ENCODE measurements around the gene FNDC3B. TPM values are rescaled to one million over a fixed set of nuclear protein-coding genes. Genes with fewer than 3 reads are reported as not detected.
"Not testable (repeated sequence)": the region's sequence is repeated elsewhere in the genome, so short reads cannot be mapped to it uniquely, and the experiment has no call there.

Gene FNDC3B
- total RNA-seq (2014; rRNA removed; shearing (Covaris generic)) = 12.7 and 22.9 TPM in 2 replicates

DNA sequence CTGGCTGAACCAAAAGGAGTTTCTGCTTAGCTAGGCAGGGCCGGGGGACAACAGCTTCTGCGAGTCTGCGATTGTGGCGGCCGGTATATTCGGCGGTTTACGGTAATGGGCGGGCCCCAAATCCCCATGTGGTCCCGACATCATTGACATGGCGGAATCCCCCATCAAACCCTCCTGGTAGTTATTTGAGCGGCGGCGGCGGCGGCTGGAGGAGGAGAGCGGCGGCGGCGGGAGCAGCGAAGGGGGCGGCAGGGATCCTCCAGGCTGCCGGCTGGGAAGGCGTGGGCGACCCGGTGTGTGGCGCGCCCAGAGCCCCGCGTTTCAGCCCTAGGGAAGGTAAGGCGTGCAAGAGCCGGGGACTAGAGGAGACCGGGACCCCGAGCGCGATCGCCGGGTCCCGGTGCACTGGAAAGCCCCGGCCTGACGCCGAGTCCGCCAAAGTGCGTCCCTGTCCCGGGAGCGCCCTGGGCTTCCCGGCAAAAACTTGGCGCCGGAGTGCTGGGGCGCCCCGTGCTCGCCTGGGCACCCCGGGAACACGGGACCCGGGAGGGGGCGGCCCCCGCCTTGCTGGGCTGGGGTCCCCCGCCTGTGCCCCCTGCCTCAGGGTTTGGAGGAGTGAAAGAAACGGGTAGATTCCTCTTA is at the start of gene FNDC3B:
Gene FNDC3B (plus strand): TSS at position 143 of the 642 bp plus-strand sequence. CDS start 72,902 bp downstream, outside the sequence.
- DNase-seq (ENCODE audit: low spot score) = peak; percentile 95
- in situ Hi-C loops (cut with HindIII; ENCODE audit: low sequenced_read_pairs) = no loop called here

DNA sequence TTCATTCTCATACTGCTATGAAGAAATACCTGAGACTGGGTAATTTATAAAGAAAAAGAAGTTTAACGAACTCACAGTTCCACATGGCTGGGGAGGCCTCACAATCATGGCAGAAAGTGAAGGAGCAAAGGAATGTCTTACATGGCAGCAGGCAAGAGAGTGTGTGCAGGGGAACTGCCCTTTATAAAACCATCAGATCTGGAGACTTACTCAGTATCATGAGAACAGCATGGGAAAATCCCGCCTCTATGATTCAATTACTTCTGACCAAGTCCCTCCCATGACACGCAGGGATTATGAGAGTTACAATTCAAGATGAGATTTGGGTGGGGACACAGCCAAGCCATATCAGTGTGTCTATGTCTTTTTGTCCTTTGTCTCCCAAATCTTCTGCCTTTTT is 49.1 kb upstream of the FNDC3B start:
- DNase-seq (ENCODE audit: low spot score); in situ Hi-C loops (cut with HindIII; ENCODE audit: low sequenced_read_pairs): not testable (repeated sequence)

DNA sequence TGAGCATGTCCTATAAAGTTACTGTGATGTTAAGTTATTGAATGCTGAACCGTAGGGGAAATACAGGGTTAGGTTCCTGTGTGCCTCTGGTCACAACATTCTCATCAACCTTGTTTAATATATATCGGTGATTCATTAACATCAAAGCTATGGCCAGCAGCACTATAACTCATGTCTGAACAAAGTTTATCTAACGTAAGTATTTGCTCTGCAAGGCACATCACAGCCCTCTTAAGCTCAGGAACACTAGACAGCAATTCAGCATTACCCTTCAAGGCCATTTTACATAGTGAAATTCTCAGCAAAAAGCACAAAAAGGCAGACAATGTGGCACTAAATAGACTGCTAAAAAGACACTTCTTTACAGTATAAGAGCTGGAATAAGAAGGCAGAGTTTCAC is 48.2 kb upstream of the FNDC3B start:
- in situ Hi-C loops (cut with HindIII; ENCODE audit: low sequenced_read_pairs) = no loop called here
- DNase-seq (ENCODE audit: low spot score) = no peak

DNA sequence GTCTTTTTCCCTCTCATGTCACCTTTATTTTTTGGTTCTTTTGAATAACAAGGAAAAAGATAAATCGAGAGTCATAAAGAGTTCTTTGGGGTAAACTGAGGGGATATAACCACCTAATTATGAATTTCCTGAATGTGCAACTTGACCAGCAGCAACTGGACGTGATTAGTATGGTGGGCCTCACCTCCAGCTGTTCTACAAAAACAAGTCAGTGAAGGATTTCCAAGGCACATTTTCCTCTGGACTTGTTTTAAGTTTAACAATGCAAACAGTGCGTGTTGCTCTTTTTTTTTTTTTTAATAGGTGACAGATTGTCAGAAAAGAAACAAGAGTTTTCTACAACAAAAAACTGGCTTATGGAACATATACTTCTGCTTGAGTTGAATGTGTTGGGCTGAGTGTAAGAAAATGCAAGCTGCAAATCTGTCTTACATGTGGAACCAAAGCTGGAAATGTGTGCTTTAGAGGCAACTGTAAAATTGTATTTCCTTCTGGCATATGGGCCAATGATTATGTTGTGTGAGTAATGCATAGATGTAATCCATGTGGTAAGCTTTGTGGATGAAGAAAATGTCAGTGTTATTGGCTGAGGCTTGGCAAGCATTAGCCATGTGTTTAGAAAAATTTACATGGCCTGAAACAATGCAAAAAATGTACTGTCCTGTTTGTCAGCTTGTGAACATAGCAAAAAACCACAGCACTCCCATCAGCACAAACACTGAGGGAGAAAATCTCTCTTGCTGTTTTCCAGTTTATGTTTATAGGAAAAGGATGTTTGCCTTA is 44.5 kb upstream of the FNDC3B start:
- in situ Hi-C loops (cut with HindIII; ENCODE audit: low sequenced_read_pairs) = no loop called here
- DNase-seq (ENCODE audit: low spot score) = no peak

DNA sequence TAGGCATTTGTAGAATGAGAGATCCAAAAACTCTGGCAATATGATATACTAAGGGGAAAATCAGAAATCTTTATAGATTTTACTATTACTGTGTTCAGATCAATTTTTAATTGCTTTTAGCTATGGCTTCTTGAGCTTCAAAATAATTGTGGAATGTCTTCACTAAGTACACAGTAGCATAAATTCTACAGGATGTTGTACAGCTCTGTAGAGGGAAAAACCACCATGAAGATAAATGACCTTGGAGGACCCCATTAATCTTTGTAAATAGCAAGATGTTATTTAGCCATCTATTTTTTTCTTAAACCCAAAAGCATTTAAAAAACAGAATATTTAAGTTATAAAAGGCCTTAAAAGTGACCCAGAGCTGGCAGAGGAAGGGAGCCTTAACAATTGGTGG is 43.9 kb upstream of the FNDC3B start:
- in situ Hi-C loops (cut with HindIII; ENCODE audit: low sequenced_read_pairs) = no loop called here
- DNase-seq (ENCODE audit: low spot score) = no peak

DNA sequence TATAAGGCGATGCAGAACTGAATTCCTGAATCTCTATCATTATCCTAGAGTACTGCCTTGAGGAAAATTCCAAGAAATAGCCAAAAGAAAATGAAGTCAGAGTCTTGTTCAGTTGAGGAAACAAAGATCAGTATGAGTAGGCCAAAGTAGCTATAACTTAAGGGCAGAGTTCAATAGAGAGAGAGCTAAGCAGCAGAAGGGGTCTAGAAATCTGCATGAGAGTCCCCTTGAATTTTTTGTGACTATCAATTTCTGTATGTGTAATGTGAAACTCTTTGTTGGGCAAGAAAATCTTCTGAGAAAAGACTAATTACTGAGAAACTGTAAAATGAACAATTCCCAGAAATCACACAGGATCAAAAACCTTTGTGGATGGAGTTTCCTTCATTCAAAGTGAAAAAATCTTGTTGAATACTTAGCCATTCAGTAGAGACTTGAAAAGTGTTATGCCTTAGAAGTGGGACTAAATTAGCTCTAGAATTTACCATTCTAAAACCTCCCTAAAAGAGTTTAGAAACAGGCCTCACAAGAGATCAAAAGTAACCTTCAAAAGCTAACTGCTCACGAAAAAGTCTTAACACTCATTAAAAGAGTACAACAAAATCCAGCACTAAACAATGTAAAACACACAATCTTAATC is 43.1 kb upstream of the FNDC3B start:
- DNase-seq (ENCODE audit: low spot score) = no peak
- in situ Hi-C loops (cut with HindIII; ENCODE audit: low sequenced_read_pairs) = no loop called here

DNA sequence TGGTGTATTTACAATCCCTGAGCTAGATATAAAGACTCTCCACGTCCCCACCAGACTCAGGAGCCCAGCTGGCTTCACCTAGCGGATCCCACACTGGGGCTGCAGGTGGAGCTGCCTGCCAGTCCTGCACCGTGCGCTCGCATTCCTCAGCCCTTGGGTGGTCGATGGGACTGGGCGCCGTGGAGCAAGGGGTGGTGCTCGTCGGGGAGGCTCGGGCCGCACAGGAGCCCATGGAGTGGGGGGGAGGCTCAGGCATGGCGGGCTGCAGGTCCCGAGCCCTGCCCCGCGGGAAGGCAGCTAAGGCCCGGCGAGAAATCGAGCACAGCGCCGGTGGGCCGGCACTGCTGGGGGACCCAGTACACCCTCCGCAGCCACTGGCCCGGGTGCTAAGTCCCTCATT is 40.6 kb upstream of the FNDC3B start:
- in situ Hi-C loops (cut with HindIII; ENCODE audit: low sequenced_read_pairs); DNase-seq (ENCODE audit: low spot score): not testable (repeated sequence)

DNA sequence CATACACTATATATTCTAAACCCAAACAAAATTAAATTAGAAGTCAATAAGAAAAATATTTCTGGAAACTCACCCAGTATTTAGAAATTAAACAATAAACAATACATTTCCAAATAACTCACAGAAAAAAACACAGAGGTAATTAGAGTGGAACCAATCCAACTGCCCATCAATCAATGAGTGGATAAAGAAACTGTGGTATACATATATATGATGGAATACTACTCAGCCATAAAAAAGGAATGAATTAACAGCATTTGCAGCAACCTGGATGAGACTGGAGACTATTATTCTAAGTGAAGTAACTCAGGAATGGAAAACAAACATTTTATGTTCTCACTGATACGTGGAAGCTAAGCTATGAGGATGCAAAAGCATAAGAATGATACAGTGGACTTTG is 37.8 kb upstream of the FNDC3B start:
- DNase-seq (ENCODE audit: low spot score); in situ Hi-C loops (cut with HindIII; ENCODE audit: low sequenced_read_pairs): not testable (repeated sequence)

DNA sequence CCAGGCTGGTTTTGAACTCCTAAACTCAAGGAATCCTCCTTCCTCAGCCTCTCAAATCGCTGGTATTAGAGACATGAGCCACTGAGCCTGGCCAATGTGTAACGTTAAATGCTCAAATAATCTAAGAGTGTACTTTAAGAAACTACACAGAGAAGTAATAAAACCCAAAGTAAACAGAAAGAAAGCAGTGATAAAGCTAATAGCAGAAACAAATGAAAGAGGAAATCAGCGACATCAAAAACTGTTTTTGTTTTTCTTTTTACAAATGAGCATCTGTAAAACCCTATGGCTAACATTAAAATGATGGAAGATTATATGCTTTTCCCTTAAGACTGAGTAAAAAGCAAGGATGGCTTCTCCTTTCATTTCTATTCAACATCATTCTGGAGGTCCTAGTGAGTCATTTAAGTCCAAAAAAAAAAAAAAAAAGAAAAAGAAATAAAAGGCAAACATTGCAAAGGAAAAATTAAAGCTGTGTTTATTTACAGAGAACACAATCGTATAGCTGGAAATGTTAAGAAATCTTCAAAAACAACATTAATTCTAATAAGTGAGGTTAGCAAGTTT is 36.8 kb upstream of the FNDC3B start:
- in situ Hi-C loops (cut with HindIII; ENCODE audit: low sequenced_read_pairs) = no loop called here
- DNase-seq (ENCODE audit: low spot score) = no peak

DNA sequence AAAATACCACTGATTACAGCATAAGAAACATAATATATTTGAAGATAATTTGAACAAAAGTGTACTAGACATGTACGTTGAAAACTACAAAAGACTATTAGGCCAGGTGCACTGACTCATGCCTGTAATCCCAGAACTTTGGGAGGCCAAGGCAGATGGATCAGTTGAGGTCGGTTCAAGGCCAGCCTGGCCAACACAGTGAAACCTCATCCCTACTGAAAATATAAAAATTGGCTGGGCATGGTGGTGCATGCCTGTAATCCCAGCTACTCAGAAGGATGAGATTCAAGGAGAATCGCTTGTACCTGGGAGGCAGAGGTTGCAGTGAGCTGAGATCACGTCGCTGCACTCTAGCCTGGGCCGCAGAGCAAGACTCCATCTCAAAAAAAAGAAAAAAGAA is 36.2 kb upstream of the FNDC3B start:
- in situ Hi-C loops (cut with HindIII; ENCODE audit: low sequenced_read_pairs) = no loop called here

DNA sequence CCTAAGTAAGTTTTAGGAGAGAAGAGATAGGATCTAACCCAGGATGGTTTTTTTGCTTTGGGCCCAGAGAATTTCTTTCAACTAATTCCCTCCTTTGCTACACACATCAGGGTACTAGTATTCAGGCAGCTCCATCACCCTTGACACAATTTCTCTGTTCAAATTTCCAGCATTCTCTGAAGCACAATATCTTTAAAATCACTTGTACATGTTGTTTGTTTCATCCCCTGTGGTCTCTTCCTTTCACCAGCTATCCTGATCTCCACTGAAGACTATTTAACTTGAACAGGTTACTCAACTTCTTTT is 32.4 kb upstream of the FNDC3B start:
- DNase-seq (ENCODE audit: low spot score) = no peak
- in situ Hi-C loops (cut with HindIII; ENCODE audit: low sequenced_read_pairs) = no loop called here

More for the DNA sequence above, 36.2 kb upstream of the FNDC3B start:
- DNase-seq (ENCODE audit: low spot score) = no peak

DNA sequence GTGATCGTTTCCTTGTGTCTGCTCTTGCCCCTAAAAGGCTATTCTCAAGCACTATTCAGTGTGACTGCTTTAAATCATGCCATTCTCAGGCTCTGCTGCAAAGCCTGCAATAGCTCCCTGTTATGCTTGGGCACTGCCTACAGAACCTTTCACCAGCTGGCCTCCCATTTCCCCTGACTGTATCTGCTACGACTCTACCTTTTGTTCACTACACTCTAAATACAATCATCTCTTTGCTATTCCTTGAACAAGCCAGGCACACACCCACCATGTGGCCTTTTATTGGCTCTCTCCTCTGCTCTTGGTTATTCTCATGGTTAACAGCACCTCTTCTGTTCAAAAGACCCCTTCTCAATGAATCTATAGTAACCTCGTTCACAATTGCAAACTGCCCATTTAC is 29.6 kb upstream of the FNDC3B start:
- in situ Hi-C loops (cut with HindIII; ENCODE audit: low sequenced_read_pairs) = no loop called here
- no peak for DNase-seq (ENCODE audit: low spot score)

DNA sequence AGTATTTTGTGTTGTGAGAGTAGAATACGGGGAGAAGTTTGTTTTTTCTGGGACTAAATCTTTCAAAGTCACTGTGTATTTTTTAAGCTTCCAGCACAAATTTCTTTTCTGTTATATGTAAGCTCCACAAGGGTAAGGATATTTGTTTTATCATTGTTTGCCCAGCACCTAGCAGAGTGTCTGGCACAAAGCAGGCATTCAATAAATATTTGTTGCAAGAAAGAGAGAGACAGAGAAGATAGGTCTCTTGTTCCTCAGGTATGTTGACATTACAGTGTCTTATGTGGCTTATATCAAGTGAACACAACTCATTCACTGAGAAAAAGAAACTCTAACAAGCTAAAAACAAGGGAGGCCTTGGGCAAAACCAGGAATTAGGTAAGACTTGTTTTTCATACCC is 26.6 kb upstream of the FNDC3B start:
- DNase-seq (ENCODE audit: low spot score) = no peak
- in situ Hi-C loops (cut with HindIII; ENCODE audit: low sequenced_read_pairs) = no loop called here

DNA sequence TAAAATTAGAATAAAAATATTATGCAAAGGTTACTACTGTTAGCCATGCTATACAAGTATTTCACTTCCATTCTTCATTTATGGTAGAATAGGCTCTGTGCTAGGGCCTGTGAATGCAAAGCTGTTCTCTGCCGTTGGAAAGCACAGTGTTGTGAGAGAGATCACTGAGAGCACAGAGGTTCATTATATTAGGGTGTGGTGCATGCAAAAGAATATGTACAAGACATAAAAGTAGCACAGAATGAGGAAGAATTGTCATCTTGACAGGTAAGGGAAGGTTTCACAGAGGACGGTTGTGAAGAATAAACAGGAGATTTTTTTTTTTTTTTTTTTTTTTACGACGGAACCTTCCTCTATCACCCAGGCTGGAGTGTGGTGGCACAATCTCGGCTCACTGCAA is 25.2 kb upstream of the FNDC3B start:
- in situ Hi-C loops (cut with HindIII; ENCODE audit: low sequenced_read_pairs) = no loop called here
- DNase-seq (ENCODE audit: low spot score) = no peak

DNA sequence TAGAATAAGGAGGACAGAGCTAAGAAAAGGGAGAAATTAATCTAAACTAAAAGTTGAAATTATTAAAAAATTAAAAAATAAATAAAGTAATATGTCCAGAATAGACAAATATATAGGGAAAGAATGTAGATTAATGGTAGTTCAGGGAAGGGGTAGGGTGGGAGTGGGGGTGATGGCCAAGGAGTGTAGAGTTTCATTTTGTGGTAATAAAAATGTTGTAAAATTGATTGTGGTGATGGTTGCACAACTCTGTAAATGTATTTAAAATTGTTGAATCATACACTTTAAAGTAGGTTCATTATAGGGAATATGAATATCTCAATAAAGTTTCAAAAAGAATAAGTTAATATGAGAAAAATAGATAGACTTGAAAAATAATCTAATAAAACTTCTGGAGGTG is 21.0 kb upstream of the FNDC3B start:
- in situ Hi-C loops (cut with HindIII; ENCODE audit: low sequenced_read_pairs) = no loop called here
- no peak for DNase-seq (ENCODE audit: low spot score)

DNA sequence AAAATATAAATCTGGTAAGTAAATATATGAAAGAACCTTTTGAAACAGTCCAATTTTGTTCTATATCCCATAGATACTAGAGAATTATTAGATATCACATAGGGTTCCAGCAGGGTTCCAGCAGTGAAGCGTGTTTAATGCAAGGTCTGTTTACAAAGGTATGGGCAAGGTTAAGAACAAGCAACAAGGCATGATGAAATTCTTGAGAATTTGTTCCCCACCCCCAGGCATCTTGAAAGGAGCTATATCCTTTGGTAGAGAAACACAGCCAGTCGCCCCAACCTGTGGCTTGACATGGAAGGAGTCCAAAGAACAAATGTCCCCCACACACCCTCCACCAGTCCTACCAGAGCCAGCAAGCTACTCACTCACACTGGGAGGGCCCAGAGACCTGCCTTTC is 18.6 kb upstream of the FNDC3B start:
- in situ Hi-C loops (cut with HindIII; ENCODE audit: low sequenced_read_pairs) = no loop called here
- DNase-seq (ENCODE audit: low spot score) = no peak

DNA sequence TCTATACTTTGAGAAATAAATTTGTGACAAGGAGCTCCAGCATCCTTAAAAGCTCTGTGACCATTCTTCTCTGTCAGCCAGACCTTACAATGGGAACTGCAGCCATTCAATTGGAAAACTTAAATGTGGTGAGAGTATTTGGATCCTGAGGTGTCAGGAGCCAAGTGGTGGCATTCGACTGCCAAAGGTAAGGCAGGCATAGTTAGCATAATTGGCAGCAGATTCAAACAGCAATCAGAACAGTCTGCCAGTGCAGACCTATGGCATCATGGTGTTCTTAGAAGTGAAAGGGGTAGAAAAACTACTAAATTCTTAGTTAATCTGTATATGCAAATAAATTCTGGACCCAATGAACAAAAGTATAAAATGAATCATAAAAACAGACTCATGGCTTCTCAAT is 18.2 kb upstream of the FNDC3B start:
- in situ Hi-C loops (cut with HindIII; ENCODE audit: low sequenced_read_pairs) = no loop called here
- DNase-seq (ENCODE audit: low spot score) = no peak

DNA sequence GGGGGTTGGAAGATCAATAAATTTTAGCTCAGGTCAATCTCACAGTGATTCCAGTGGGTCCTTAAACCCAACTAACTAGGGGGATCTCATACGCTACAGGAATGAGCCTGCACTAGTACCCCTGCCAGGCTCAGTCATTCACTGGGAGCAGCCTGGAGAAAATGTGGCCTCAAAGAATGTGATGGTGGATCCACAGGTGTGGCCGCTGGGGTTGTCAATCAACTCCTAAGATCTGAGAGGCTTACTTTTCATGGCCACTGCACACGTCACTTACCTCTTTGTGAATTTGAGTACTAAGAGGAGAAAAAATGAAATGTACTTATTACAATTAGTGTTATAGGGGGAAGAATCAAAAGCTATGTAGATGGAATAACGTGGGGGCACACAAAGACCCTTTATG is 17.5 kb upstream of the FNDC3B start:
- in situ Hi-C loops (cut with HindIII; ENCODE audit: low sequenced_read_pairs) = no loop called here
- DNase-seq (ENCODE audit: low spot score) = no peak

DNA sequence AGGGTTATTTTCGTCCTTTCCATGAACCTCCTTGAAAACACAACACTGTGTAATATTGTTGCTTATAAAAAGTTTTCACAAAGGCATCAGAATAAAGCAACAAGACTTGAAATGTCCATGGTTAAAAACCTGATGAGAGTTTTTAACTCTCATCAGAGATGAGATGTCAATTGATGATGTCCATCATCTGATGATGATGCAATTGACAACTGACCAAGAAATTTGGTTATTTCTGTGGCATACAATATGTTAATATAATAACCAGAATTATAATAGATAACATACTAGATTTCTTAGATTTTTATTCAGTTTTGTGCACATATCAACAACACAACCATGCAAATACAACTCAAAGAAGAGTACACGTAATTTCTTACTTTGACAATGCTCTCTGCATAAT is 15.5 kb upstream of the FNDC3B start:
- DNase-seq (ENCODE audit: low spot score) = no peak
- in situ Hi-C loops (cut with HindIII; ENCODE audit: low sequenced_read_pairs) = no loop called here

DNA sequence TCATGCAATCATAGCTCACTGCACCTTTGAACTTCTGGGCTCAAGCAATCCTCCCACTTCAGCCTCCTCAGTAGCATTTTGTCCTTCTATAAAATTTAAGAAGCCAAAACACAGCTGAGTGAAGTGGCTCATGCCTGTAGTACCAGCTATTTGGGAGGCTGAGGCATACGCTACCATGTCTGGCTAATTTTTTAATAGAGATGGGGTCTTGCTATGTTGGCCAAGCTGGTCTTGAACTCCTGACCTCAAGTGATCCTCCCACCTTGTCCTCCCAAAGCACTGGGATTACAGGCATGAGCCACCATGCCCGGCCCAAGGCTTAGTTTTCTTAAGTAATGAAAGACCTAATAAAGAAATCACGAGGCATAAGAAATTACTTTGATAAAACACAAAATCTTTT is 14.7 kb upstream of the FNDC3B start:
- DNase-seq (ENCODE audit: low spot score) = no peak
- in situ Hi-C loops (cut with HindIII; ENCODE audit: low sequenced_read_pairs) = no loop called here
